ENCODE results near the gene AKAP13.

AKAP13 gene

DNA sequence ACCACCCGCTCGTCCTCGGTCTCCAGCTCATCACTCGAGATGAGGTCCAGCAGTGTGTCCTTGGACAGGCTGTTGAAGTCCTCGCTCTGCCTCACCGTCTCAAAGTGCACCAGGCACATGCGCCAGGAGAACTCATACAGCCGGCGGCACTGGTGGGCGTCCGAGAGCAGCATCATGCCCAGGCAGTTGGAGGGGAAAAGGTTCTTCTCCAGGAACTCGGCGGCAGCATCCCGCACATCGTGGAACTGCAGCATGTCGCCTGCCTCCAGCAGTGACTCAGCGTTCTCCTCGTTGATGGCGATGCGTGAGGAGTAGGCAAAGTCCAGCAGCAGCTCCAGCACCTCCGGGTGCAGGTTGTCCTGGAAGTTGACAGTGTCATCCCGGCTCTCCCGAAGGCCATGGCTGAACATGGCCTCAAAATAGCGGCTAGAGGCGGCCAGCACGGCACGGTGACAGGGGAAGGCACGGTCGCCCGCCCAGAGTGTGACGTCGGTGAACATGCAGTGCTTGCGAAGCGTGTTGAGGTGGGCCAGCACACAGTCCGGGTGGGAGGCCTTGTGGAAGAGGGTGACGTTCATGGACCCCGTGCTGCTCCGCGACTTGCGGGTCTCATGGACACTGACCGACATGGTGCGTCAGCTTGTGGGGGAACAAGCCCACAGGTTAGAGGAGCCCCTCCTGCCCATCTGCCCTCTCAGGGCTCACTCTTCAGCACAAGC, 388.9 kb downstream of the AKAP13 start:
- TF ChIP-seq, protein P1, sequence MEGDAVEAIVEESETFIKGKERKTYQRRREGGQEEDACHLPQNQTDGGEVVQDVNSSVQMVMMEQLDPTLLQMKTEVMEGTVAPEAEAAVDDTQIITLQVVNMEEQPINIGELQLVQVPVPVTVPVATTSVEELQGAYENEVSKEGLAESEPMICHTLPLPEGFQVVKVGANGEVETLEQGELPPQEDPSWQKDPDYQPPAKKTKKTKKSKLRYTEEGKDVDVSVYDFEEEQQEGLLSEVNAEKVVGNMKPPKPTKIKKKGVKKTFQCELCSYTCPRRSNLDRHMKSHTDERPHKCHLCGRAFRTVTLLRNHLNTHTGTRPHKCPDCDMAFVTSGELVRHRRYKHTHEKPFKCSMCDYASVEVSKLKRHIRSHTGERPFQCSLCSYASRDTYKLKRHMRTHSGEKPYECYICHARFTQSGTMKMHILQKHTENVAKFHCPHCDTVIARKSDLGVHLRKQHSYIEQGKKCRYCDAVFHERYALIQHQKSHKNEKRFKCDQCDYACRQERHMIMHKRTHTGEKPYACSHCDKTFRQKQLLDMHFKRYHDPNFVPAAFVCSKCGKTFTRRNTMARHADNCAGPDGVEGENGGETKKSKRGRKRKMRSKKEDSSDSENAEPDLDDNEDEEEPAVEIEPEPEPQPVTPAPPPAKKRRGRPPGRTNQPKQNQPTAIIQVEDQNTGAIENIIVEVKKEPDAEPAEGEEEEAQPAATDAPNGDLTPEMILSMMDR (IDR thresholded peaks at IDR 0.05; ENCODE audit: low read depth, low read length), result no peak
- DNase-seq (ENCODE audit: low read depth, low spot score), result no peak
- H3K4me3 ChIP-seq (ENCODE audit: low read depth, low read length), result no peak overlapping the region
- in situ Hi-C loops (cut with HindIII; ENCODE audit: low sequenced_read_pairs), result no loop called here

DNA sequence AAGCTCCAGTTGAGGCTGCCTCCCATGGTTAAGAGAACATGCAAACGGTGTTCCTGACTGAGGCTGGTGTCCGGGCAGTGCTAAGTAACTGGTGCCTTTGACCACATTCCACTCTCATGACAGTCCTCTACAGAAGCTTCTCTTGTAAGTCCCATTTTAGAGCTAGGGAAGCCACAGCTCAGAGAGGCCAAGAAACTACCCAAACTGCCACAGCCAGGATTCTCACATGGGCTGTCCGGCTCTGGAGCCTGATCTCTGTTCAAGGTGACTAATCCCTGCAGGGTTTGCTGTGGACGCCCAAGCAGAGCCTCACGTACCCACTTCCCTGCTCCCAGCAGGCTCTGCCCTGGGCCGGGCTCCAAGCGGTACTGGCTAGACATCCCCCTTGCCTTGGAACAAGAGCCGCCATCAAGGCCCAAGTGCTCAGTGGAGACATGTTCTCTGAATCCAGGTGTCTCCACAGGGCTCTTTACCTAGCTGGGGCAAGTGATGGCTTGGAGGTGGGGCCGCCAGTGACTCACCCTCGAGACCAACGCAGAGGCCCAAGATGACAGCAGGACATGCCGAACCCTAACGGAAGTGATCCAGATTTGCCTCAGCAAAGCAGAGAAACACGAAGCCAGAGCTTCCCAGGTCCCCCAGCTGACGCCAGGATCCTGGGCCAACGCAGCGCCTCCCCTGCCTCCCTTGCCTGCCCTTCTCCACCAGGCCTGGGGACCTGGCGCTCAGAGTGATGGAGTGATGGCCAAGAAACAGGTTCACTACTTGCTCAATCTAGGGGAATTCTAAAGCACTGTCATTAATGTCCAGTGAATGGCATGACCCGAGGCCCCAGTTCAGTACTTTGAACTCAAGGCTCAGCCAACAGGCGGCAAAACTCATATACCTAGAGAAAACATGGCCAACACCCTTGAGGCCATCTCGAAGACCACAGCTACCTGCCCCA, 390.0 kb downstream of the AKAP13 start:
- peak; percentile 48 for DNase-seq (ENCODE audit: low read depth, low spot score)
- in situ Hi-C loops (cut with HindIII; ENCODE audit: low sequenced_read_pairs), result no loop called here

GRCh38 chr15:85771271-85771670, 390.9 kb downstream of the AKAP13 start:
- H3K4me3 ChIP-seq (ENCODE audit: low read depth, low read length), result no peak overlapping the region
- in situ Hi-C loops (cut with HindIII; ENCODE audit: low sequenced_read_pairs), result no loop called here
- TF ChIP-seq, protein P1 (IDR thresholded peaks at IDR 0.05; ENCODE audit: low read depth, low read length), result no peak
- no peak for DNase-seq (ENCODE audit: low read depth, low spot score)

More for the DNA sequence above, 390.0 kb downstream of the AKAP13 start:
- H3K4me3 ChIP-seq (ENCODE audit: low read depth, low read length), result no peak overlapping the region
- TF ChIP-seq, protein P1 (IDR thresholded peaks at IDR 0.05; ENCODE audit: low read depth, low read length), result no peak

- no peak overlapping the region for H3K4me3 ChIP-seq (ENCODE audit: low read depth, low read length)
- no peak for DNase-seq (ENCODE audit: low read depth, low spot score)
- in situ Hi-C loops (cut with HindIII; ENCODE audit: low sequenced_read_pairs), result no loop called here
- TF ChIP-seq, protein P1 (IDR thresholded peaks at IDR 0.05; ENCODE audit: low read depth, low read length), result no peak
Observed at GRCh38 chr15:85771781-85772445, 391.5 kb downstream of the AKAP13 start.

DNA sequence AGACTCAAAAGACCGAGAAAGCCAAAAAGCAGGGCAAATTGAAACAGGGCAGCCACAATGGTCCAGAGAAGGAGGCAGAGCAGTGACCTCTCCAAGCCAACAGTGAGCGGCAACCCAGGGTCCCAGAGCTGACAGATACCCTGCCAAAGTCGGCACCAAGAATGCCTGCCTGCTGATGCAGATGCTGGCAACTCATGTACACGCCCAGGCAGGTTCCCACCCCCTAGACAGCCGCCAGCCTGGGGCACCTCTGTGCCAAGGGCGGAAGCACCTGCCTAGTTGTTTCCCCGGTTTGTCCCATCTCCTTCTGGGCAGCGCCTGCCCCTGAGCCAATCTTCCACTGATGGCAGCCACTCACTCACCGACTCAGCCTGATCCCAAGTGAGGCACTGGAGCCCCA, 392.3 kb downstream of the AKAP13 start:
- H3K4me3 ChIP-seq (ENCODE audit: low read depth, low read length), result no peak overlapping the region
- TF ChIP-seq, protein P1 (IDR thresholded peaks at IDR 0.05; ENCODE audit: low read depth, low read length), result no peak
- no peak for DNase-seq (ENCODE audit: low read depth, low spot score)
- in situ Hi-C loops (cut with HindIII; ENCODE audit: low sequenced_read_pairs), result no loop called here

DNA sequence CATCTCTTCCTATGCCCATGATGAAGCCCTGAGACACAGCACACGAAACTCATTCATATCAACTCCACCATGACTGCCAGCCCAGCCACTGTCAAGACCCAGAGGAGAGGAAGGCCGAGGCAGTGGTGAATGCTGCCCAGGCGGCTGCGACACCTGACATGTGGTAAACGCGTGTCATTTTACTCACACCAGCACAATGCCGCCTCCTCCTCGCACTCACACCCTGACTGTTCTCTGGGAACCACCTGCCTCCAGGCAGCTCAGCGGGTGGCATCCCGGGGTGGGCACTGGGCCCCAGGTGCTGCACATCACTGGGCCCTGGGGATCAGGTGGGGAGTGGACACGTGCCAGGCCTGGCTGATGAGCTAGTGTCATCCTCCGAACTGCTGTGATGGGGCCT, 392.8 kb downstream of the AKAP13 start:
- TF ChIP-seq, protein P1 (IDR thresholded peaks at IDR 0.05; ENCODE audit: low read depth, low read length), result no peak

More for the DNA sequence above, 392.8 kb downstream of the AKAP13 start:
- no peak overlapping the region for H3K4me3 ChIP-seq (ENCODE audit: low read depth, low read length)
- in situ Hi-C loops (cut with HindIII; ENCODE audit: low sequenced_read_pairs), result no loop called here
- no peak for DNase-seq (ENCODE audit: low read depth, low spot score)
